ENCODE results near the gene MOG.
A peak's percentile ranks its signal among the peaks of the same experiment; 100 is the strongest.

GRCh38 chr6:29702519-29703103 lies 45.7 kb downstream of the MOG start:
- TF ChIP-seq CTCF (IDR thresholded peaks at IDR 0.05; ENCODE audit: low read depth, low read length, poor library complexity, severe bottlenecking) (peak; percentile 76), EZH2phosphoT487 (IDR thresholded peaks at IDR 0.05; ENCODE audit: borderline replicate concordance, low read length) (no peak)
